A549 treated with Mapracorat at 1 μM for 4 hours (cell line): ENCODE data around the gene FNIP2. TPM values are rescaled to one million over a fixed set of nuclear protein-coding genes. Genes with fewer than 3 reads are reported as not detected.

ENCODE experiments used
- total RNA-seq: library from RNA; stranded (reverse); fragments of 200-300 nt; extraction: Qiagen RNA extraction; gene quantifications from 5 replicates; pipeline ENCODE4 v1.2.3, GENCODE V29; 2022

The FNIP2 gene
- total RNA-seq, result 4.8 to 6.5 TPM (median 6.3 TPM) in 5 replicates

DNA sequence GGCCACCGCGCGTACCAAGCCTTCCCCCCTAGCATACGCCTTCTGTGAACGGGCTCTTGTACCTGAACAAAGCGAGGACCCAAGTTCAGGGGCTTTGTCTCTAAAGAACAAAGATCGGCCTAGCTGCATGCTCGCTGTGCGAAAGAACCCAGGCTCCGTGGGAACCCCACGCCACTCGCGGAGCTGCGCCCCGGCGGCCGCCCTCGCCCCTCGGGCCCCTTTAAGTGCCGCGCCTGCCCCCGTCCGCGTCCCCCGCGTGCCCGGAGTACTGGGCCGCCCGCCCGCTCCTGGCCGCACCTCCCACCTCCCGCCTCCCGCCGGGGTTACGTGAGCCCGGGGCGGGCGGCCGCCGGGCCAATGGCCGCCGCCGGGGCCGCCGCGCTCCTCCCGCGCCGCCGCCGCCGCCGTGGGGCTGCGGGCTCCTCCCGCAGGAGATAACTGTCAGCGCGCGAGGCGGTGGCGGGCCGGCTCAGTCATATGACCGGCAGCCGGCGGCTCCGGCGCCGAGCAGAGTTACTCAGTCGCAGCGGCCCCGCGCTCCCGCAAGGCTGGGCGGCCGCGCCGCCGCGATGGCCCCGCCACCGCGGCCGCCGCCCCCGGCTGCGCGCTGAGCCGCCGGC, at the start of gene FNIP2:
FNIP2 (plus strand) TSS at position 472 of the 620 bp plus-strand sequence. CDS start 187 bp downstream, outside the sequence.

DNA sequence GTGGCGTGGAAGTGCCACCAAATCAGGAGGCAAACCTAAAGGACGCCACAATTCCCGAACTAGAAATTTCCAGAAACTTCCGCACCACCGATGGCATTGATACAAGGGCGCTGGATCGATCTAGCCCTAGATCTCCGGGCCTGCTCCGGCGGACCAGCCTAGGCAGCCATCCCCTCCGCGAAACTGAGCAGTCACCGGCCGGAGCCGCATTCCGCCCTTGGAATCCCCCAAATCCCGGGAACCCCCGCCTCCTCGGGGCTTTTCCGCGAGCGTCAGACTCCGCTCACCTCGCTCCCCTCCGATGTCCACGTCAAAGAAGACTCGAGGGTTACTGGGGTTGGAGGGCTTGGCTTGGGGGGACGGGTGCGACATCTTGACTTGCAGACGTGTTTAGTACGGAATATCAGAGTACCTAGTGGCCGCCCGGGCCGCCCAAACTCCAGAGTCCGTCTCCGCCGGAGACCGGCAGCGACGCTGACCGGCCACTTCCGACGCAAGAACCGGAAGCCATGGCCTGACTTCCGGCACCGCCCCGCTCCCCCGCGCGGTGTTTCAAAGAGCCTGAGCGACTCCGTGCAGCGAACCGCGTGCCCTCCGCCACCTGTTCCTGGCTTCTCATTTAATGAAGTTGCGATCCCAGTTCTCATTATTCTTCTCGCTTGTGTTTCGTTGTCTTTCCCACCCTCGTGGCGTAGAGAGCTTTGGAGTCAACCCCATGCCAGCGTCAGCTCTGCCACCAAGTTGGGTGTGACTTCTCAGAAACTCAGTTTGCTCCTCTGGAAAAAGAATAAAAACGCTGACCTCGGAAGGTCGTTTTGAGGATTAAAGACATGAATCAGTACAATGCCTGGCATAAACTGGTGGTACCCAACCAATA, 45.7 kb upstream of the FNIP2 start, which contains the start of gene PPID:
PPID (minus strand) TSS at position 480 of the 877 bp plus-strand sequence; CDS start at position 372, 108 bp downstream.

Other genes starting within 250 kb of the FNIP2 start
- not detected in 5 replicates for gene RXFP1, start 247.1 kb upstream of the FNIP2 start, total RNA-seq
- gene C4orf46, start 97.1 kb upstream of the FNIP2 start, total RNA-seq, result 6.6 to 8.6 TPM (median 7.7 TPM) in 5 replicates
- 4.3 to 6.1 TPM (median 4.8 TPM) in 5 replicates for gene ETFDH, start 96.7 kb upstream of the FNIP2 start, total RNA-seq
- 32.8 to 34.2 TPM (median 33.2 TPM) in 5 replicates for gene PPID, start 45.6 kb upstream of the FNIP2 start, total RNA-seq